H1 (cell line): ENCODE measurements around the gene MEIOB. TPM values are rescaled to one million over a fixed set of nuclear protein-coding genes. Genes with fewer than 3 reads are reported as not detected.

Experiments used
- CTCF ChIA-PET: fragments of 300-600 bp; sonication (Branson Sonifier 250); formaldehyde crosslinking; loops from one replicate; lab custom pipeline; 2021; ENCODE audit not compliant: partially characterized antibody; lab: Charles Lee
- POLR2A ChIA-PET: fragments of 300-600 bp; sonication (Branson Sonifier 250); formaldehyde crosslinking; loops from one replicate; lab custom pipeline; 2021; ENCODE audit warnings: inconsistent platforms; ENCODE audit not compliant: partially characterized antibody; lab: Charles Lee
- DNase-seq, 2 experiments: peaks; one replicate each; pipeline versions ENCODE4 v3.0.0 to v3.0.0-alpha.2; 2010 to 2022; ENCODE audit warnings: low spot score in 2 of 2, low read depth in 1 of 2, mixed read lengths in 1 of 2
- FAIRE-seq: peaks from 2 replicates; lab custom pipeline; 2011; peaks lifted over from hg19 to GRCh38; lab: Jason Lieb, UNC
- H2AFZ ChIP-seq: 2 replicates; pipeline ENCODE4 v1.8.1; 2012; ENCODE audit warnings: low read length, inconsistent platforms
- H2AK5ac ChIP-seq: 2 replicates; pipeline ENCODE4 v1.6.1; 2013; ENCODE audit warnings: low read depth, low read length
- H2BK120ac ChIP-seq: replicated peaks from 2 replicates; pipeline ENCODE3; 2013; ENCODE audit warnings: low read depth, low read length, inconsistent platforms
- H2BK12ac ChIP-seq: 2 replicates; pipeline ENCODE4 v1.6.1; 2013; ENCODE audit warnings: low read depth, low read length
- H2BK15ac ChIP-seq: 2 replicates; pipeline ENCODE4 v1.6.1; 2013; ENCODE audit warnings: low read length
- H2BK20ac ChIP-seq: 2 replicates; pipeline ENCODE4 v1.6.1; 2013; ENCODE audit warnings: low read length
- H2BK5ac ChIP-seq: 2 replicates; pipeline ENCODE4 v1.6.1; 2013; ENCODE audit warnings: low read depth, low read length
- H3K14ac ChIP-seq: 2 replicates; pipeline ENCODE4 v1.6.1; 2013; ENCODE audit warnings: inconsistent platforms; ENCODE audit not compliant: insufficient read length
- H3K18ac ChIP-seq: 2 replicates; pipeline ENCODE4 v1.6.1; 2013; ENCODE audit warnings: low read length; ENCODE audit errors: extremely low read depth
- H3K23ac ChIP-seq: 2 replicates; pipeline ENCODE4 v1.6.1; 2013; ENCODE audit warnings: inconsistent platforms; ENCODE audit not compliant: insufficient read length
- H3K23me2 ChIP-seq: 2 replicates; pipeline ENCODE4 v1.6.1; 2013; ENCODE audit warnings: low read depth, low read length
- H3K27ac ChIP-seq: 2 replicates; pipeline ENCODE4 v1.6.1; 2011; ENCODE audit warnings: low read depth, low read length, inconsistent platforms
- H3K27me3 ChIP-seq, 4 experiments: replicated peaks in 1 of 4; 1 replicate in 1 of 4; 2 replicates in 3 of 4; pipeline versions ENCODE4 v1.6.1 to v1.8.1; 2011 to 2013; ENCODE audit warnings: low read length in 3 of 4, mild to moderate bottlenecking in 3 of 4, inconsistent platforms in 2 of 4, mixed read lengths in 2 of 4, moderate library complexity in 1 of 4; ENCODE audit not compliant: control insufficient read depth in 3 of 4, insufficient read depth in 3 of 4; ENCODE audit errors: extremely low read depth in 1 of 4
- H3K36me3 ChIP-seq, 4 experiments: 2 replicates each; pipeline versions ENCODE4 v1.6.1 to v1.8.1; 2011 to 2013; ENCODE audit warnings: mild to moderate bottlenecking in 4 of 4, low read length in 3 of 4, moderate library complexity in 2 of 4, control low read depth in 1 of 4, inconsistent platforms in 1 of 4; ENCODE audit not compliant: insufficient read depth in 4 of 4, control insufficient read depth in 2 of 4
- H3K4ac ChIP-seq: replicated peaks from 2 replicates; pipeline ENCODE3; 2013; ENCODE audit warnings: low read length, low read depth, mixed read lengths, inconsistent platforms; ENCODE audit not compliant: insufficient read length
- H3K4me1 ChIP-seq, 4 experiments: replicated peaks in 1 of 4; 1 replicate in 1 of 4; 2 replicates in 3 of 4; pipeline versions ENCODE4 v1.6.1 to v1.8.1; 2011 to 2013; ENCODE audit warnings: low read length in 3 of 4, inconsistent platforms in 2 of 4, mixed read lengths in 1 of 4; ENCODE audit not compliant: insufficient read depth in 4 of 4, control insufficient read depth in 3 of 4
- H3K4me2 ChIP-seq, 2 experiments: 2 replicates each; pipeline versions ENCODE4 v1.6.1 to v1.8.1; 2011 to 2013; ENCODE audit warnings: low read depth in 2 of 2, low read length in 2 of 2, control low read depth in 1 of 2, inconsistent platforms in 1 of 2, mild to moderate bottlenecking in 1 of 2; ENCODE audit not compliant: insufficient read depth in 1 of 2
- H3K4me3 ChIP-seq, 4 experiments: fragments of 200-600, 300-600 bp in 1 of 4; sonication (generic), shearing (Covaris generic), sonication (Bioruptor Twin) in 1 of 4; 2 replicates each; pipeline versions ENCODE4 v1.5.1 to v1.8.1; 2011 to 2016; ENCODE audit warnings: low read length in 4 of 4, low read depth in 3 of 4, control low read depth in 2 of 4, inconsistent platforms in 2 of 4, mild to moderate bottlenecking in 2 of 4, mixed read lengths in 1 of 4, moderate library complexity in 1 of 4; ENCODE audit not compliant: insufficient read depth in 2 of 4; ENCODE audit errors: extremely low read depth in 1 of 4
- H3K56ac ChIP-seq: replicated peaks from 2 replicates; pipeline ENCODE3; 2013; ENCODE audit warnings: low read depth, mild to moderate bottlenecking, mixed read lengths, low read length, inconsistent platforms; ENCODE audit not compliant: insufficient read length
- H3K79me1 ChIP-seq: 2 replicates; pipeline ENCODE4 v1.6.1; 2013; ENCODE audit warnings: low read depth, low read length, control low read depth
- H3K79me2 ChIP-seq, 2 experiments: 2 replicates each; pipeline versions ENCODE4 v1.6.1 to v1.8.1; 2012 to 2013; ENCODE audit warnings: low read length in 2 of 2, mild to moderate bottlenecking in 2 of 2, inconsistent platforms in 1 of 2; ENCODE audit not compliant: insufficient read depth in 2 of 2, control insufficient read depth in 1 of 2
- H3K9ac ChIP-seq, 4 experiments: replicated peaks in 1 of 4; 1 replicate in 1 of 4; 2 replicates in 3 of 4; pipeline versions ENCODE4 v1.6.1 to v1.8.1; 2011 to 2013; ENCODE audit warnings: low read depth in 3 of 4, low read length in 3 of 4, control low read depth in 2 of 4, mild to moderate bottlenecking in 2 of 4, moderate library complexity in 2 of 4, inconsistent platforms in 1 of 4; ENCODE audit errors: extremely low read depth in 1 of 4
- H3K9me3 ChIP-seq, 2 experiments: 2 replicates each; pipeline versions ENCODE4 v1.6.1 to v1.8.1; 2012 to 2013; ENCODE audit warnings: mild to moderate bottlenecking in 2 of 2, moderate library complexity in 2 of 2, control low read depth in 1 of 2, inconsistent platforms in 1 of 2, low read depth in 1 of 2, low read length in 1 of 2, mixed read lengths in 1 of 2; ENCODE audit not compliant: insufficient read depth in 2 of 2
- H4K20me1 ChIP-seq, 2 experiments: replicated peaks in 1 of 2; 2 replicates each; pipeline versions ENCODE3 to v1.8.1; 2011 to 2013; ENCODE audit warnings: inconsistent platforms in 2 of 2, low read length in 2 of 2, mild to moderate bottlenecking in 1 of 2; ENCODE audit not compliant: insufficient read depth in 2 of 2, control insufficient read depth in 1 of 2
- H4K5ac ChIP-seq: 2 replicates; pipeline ENCODE4 v1.6.1; 2013; ENCODE audit warnings: low read length, low read depth, mixed read lengths, inconsistent platforms; ENCODE audit not compliant: insufficient read length
- H4K8ac ChIP-seq: 2 replicates; pipeline ENCODE4 v1.8.0; 2013; ENCODE audit warnings: mild to moderate bottlenecking, moderate library complexity, low read length, inconsistent platforms; ENCODE audit not compliant: insufficient read depth; ENCODE audit errors: extremely low read depth
- H4K91ac ChIP-seq: replicated peaks from 2 replicates; pipeline ENCODE3; 2013; ENCODE audit warnings: low read length, mixed read lengths, inconsistent platforms; ENCODE audit not compliant: insufficient read length
- GABPA ChIP-seq: IDR thresholded peaks from 2 replicates; pipeline ENCODE4 v1.6.1; 2011; ENCODE audit warnings: mild to moderate bottlenecking, low read length, moderate library complexity, borderline replicate concordance; ENCODE audit not compliant: insufficient read depth
- KDM5A ChIP-seq: fragments of 200-600 bp; IDR thresholded peaks from 2 replicates; pipeline ENCODE4 v1.7.1; 2012; ENCODE audit warnings: mild to moderate bottlenecking, low read length, inconsistent platforms, mixed read lengths
- MAFK ChIP-seq: IDR thresholded peaks from 2 replicates; pipeline ENCODE4 v1.6.1; 2012; ENCODE audit warnings: low read depth, mild to moderate bottlenecking, improper control_type of control experiment, low read length
- NANOG ChIP-seq: IDR thresholded peaks from 2 replicates; pipeline ENCODE4 v1.6.1; 2011; ENCODE audit warnings: low read length, low read depth, mild to moderate bottlenecking, inconsistent platforms; ENCODE audit not compliant: insufficient read depth, poor library complexity, severe bottlenecking
- RBBP5 ChIP-seq: IDR thresholded peaks from 2 replicates; pipeline ENCODE4 v1.7.1; 2012; ENCODE audit warnings: low read depth, mild to moderate bottlenecking, inconsistent platforms, low read length, moderate library complexity, borderline replicate concordance
- RNF2 ChIP-seq: fragments of 200-900, 300-1000 bp; sonication (generic); IDR thresholded peaks from 2 replicates; pipeline ENCODE4 v1.7.1; 2016; ENCODE audit warnings: borderline replicate concordance, low read depth, mild to moderate bottlenecking, antibody characterized with exemption, low read length; ENCODE audit not compliant: poor library complexity, severe bottlenecking; ENCODE audit errors: missing control alignments
- SP4 ChIP-seq: IDR thresholded peaks from 2 replicates; pipeline ENCODE4 v1.6.1; 2012; ENCODE audit warnings: low read length, inconsistent platforms
- WGBS, 2 experiments: shearing (Covaris generic) in 1 of 2; methylation state at CpG; one replicate each; pipeline versions ENCODE4 v1.1.6 to v1.1.7; 2013 to 2015; ENCODE audit warnings: low lambda C conversion rate in 2 of 2, mixed read lengths in 2 of 2, inconsistent platforms in 1 of 2, low coverage in 1 of 2, missing lambda C conversion rate in 1 of 2; ENCODE audit not compliant: insufficient replicate concordance in 2 of 2, insufficient coverage in 1 of 2, insufficient read length in 1 of 2; ENCODE audit errors: extremely low coverage in 1 of 2, missing lambda C conversion rate in 1 of 2; 5-methylcytosine and 5-hydroxymethylcytosine counted together
- polyA plus RNA-seq, 7 experiments: library from polyadenylated mRNA; depleted of rRNA in 3 of 7; stranded (reverse) in 5 of 7; unstranded in 2 of 7; fragments of >200 nt in 5 of 7; fragments of 200-250 nt in 2 of 7; gene quantifications; 1 replicate in 5 of 7; 2 replicates in 1 of 7; 4 replicates in 1 of 7; pipeline versions ENCODE4 v1.2.1 to v1.2.3, GENCODE V29; 2011 to 2013; ENCODE audit warnings: missing spikeins in 2 of 7, mixed read lengths in 2 of 7
- total RNA-seq: library from RNA; stranded (reverse); fragmentation: NEBNext Ultra II Directional; extraction: Animal tissue kit (Norgen Biotek cat#: 25700); gene quantifications from 2 replicates; pipeline ENCODE4 v1.2.1, GENCODE V29; 2021
- TF ChIP-seq, protein P1 (sequence below): IDR thresholded peaks from 2 replicates; pipeline ENCODE4 v1.6.1; 2011; ENCODE audit warnings: low read length, improper control_type of control experiment

MEIOB gene
- total and polyA plus RNA-seq, 2 of the 8 experiments (the other 6 are each of a cell fraction or from before 2014, with no cell fraction given), result 0.63 to 1.1 TPM

DNA sequence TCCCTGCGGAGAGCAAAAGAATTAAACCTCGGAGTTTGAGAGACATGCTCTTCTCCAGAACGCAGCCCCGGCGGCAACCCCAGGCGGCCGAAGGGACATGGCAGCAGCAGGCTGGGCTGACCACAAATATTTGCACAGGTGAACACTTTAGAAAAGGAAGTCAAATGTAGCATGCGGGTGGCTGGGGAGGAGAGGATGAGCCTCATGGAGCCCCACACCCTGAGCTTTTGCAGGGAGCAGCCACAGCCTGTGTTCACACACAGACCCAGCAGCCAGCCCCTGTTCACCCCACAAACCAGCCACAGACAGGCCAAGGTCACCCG lies 28.4 kb upstream of the MEIOB start:
- WGBS, 2 experiments, result 93% methylated on average over 9 of the region's 9 CpGs; no CpG with 5 or more reads in 1 of the 2 experiments
- no peak for FAIRE-seq

More for the DNA sequence above, 28.4 kb upstream of the MEIOB start:
- H3K14ac ChIP-seq, result no peak overlapping the region
- no peak overlapping the region for H2BK5ac ChIP-seq
- POLR2A ChIA-PET, result interaction anchor here (1.2 kb wide), 1 partner anchor 9 kb away, joined by 3 read pairs; no protein-coding TSS in a partner anchor
- H3K27ac ChIP-seq, result no peak overlapping the region
- H2AFZ ChIP-seq, result no peak overlapping the region
- no peak overlapping the region for H2BK15ac ChIP-seq
- H3K27me3 ChIP-seq, result peaks cover 0 to 2% (median 0%) of the 10 kb centered on the region in 4 experiments; a peak in 1 of 7 replicates
- H4K8ac ChIP-seq, result no peak overlapping the region
- H3K56ac ChIP-seq, result no peak overlapping the region
- no peaks in the 10 kb centered on the region for H3K23me2 ChIP-seq
- no peak overlapping the region for H4K91ac ChIP-seq
- no peak overlapping the region for H2BK20ac ChIP-seq
- no peaks in the 10 kb centered on the region for H4K20me1 ChIP-seq
- H2BK12ac ChIP-seq, result no peak overlapping the region
- H2AK5ac ChIP-seq, result no peak overlapping the region
- no peak overlapping the region for H4K5ac ChIP-seq
- H3K79me2 ChIP-seq, result no peaks in the 10 kb centered on the region
- CTCF ChIA-PET, result interaction anchor here (0.9 to 1.9 kb wide), 3 partner anchors 9 to 16 kb away, joined by 3 to 6 read pairs (median 5); no protein-coding TSS in a partner anchor
- H3K18ac ChIP-seq, result no peak overlapping the region
- H3K9ac ChIP-seq, result no peak overlapping the region
- H3K4ac ChIP-seq, result no peak overlapping the region
- no peak overlapping the region for H3K4me2 ChIP-seq
- no peaks in the 10 kb centered on the region for H3K4me1 ChIP-seq
- no peak overlapping the region for H3K23ac ChIP-seq
- TF ChIP-seq MAFK (no peak), RNF2 (no peak), KDM5A (no peak), SP4 (no peak), RBBP5 (no peak), NANOG (no peak), GABPA (no peak)
- TF ChIP-seq, protein P1, sequence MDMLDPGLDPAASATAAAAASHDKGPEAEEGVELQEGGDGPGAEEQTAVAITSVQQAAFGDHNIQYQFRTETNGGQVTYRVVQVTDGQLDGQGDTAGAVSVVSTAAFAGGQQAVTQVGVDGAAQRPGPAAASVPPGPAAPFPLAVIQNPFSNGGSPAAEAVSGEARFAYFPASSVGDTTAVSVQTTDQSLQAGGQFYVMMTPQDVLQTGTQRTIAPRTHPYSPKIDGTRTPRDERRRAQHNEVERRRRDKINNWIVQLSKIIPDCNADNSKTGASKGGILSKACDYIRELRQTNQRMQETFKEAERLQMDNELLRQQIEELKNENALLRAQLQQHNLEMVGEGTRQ, result no peak
- no peaks in the 10 kb centered on the region for H3K79me1 ChIP-seq
- no peak overlapping the region for H3K4me3 ChIP-seq
- H3K9me3 ChIP-seq, result no peaks in the 10 kb centered on the region
- no peak for DNase-seq
- no peaks in the 10 kb centered on the region for H3K36me3 ChIP-seq
- H2BK120ac ChIP-seq, result no peak overlapping the region
